A549 (cell line): ENCODE data around the gene TNP2. TPM values are rescaled to one million over a fixed set of nuclear protein-coding genes. Genes with fewer than 3 reads are reported as not detected.

Experiments used
- ATAC-seq, 2 experiments: fragments of 200-7000 bp in 1 of 2; fragments of >200 bp in 1 of 2; cut with Nextera tagmentation in 1 of 2; cut with Tn5 transposase in 1 of 2; 3 replicates each; pipeline versions ENCODE4 v1.8.0 to v1.9.1; 2018 to 2020; ENCODE audit warnings: mild to moderate bottlenecking in 1 of 2, moderate library complexity in 1 of 2
- CTCF ChIA-PET: fragments of 300-600 bp; sonication (Branson Sonifier 250); formaldehyde crosslinking; extraction: SDS; loops from one replicate; lab custom pipeline; 2021; ENCODE audit warnings: antibody characterized with exemption, inconsistent platforms; lab: Yijun Ruan, JAX
- POLR2A ChIA-PET: fragments of 350-600 bp; formaldehyde crosslinking; extraction: SDS; loops from one replicate; lab custom pipeline; 2021; ENCODE audit warnings: antibody characterized with exemption, inconsistent platforms; lab: Yijun Ruan, JAX
- DNase-seq, 2 experiments: peaks; one replicate each; pipeline versions ENCODE4 v3.0.0 to v3.0.0-alpha.2; 2011 to 2016; ENCODE audit warnings: low read depth in 1 of 2, low spot score in 1 of 2
- FAIRE-seq: peaks from 2 replicates; lab custom pipeline; 2011; peaks lifted over from hg19 to GRCh38; lab: Jason Lieb, UNC
- H3K27ac ChIP-seq, 2 experiments: fragments of >200 bp; sonication (Bioruptor Twin); formaldehyde crosslinking; 3 replicates each; pipeline ENCODE4 v1.5.1; 2016 to 2017
- H3K4me1 ChIP-seq: fragments of >200 bp; sonication (Bioruptor Twin); formaldehyde crosslinking; 3 replicates; pipeline ENCODE4 v1.6.1; 2016
- H3K4me2 ChIP-seq: fragments of >200 bp; sonication (Bioruptor Twin); formaldehyde crosslinking; 3 replicates; pipeline ENCODE4 v1.6.1; 2016
- H3K4me3 ChIP-seq: fragments of >200 bp; sonication (Bioruptor Twin); formaldehyde crosslinking; 3 replicates; pipeline ENCODE4 v1.5.1; 2016
- H3K9me3 ChIP-seq: fragments of >200 bp; sonication (Bioruptor Twin); formaldehyde crosslinking; 3 replicates; pipeline ENCODE4 v1.6.1; 2016
- BCL3 ChIP-seq: fragments of >200 bp; sonication (Bioruptor Twin); formaldehyde crosslinking; IDR thresholded peaks from 3 replicates; pipeline ENCODE4 v1.6.1; 2016
- BHLHE40 ChIP-seq: IDR thresholded peaks from 2 replicates; pipeline ENCODE4 v1.6.1; 2012; ENCODE audit warnings: low read depth, low read length, inconsistent platforms
- CBX2 ChIP-seq: fragments of 200-600 bp; sonication (generic); IDR thresholded peaks from 2 replicates; pipeline ENCODE4 v1.6.1; 2016; ENCODE audit warnings: low read depth, mild to moderate bottlenecking, borderline replicate concordance
- CBX8 ChIP-seq: fragments of 200-600 bp; sonication (generic); IDR thresholded peaks from 2 replicates; pipeline ENCODE4 v1.6.1; 2016
- CEBPB ChIP-seq, 2 experiments: fragments of >200 bp in 1 of 2; sonication (Bioruptor Twin) in 1 of 2; formaldehyde crosslinking in 1 of 2; IDR thresholded peaks; 2 replicates each; pipeline ENCODE4 v1.6.1; 2012 to 2016
- EHF ChIP-seq: fragments of 250-450 bp; sonication (Bioruptor Pico); IDR thresholded peaks from 2 replicates; pipeline ENCODE4 v1.5.0; 2020; ENCODE audit warnings: mild to moderate bottlenecking
- EP300 ChIP-seq, 2 experiments: fragments of >200 bp; sonication (Bioruptor Twin); formaldehyde crosslinking; IDR thresholded peaks; 2 replicates in 1 of 2; 3 replicates in 1 of 2; pipeline ENCODE4 v1.6.1; 2016 to 2017
- FOSB ChIP-seq: fragments of 250-450 bp; sonication (Bioruptor Pico); IDR thresholded peaks from 2 replicates; pipeline ENCODE4 v1.5.0; 2020; ENCODE audit warnings: mild to moderate bottlenecking, moderate library complexity
- FOXS1 ChIP-seq: fragments of 250-450 bp; sonication (Bioruptor Pico); IDR thresholded peaks from 2 replicates; pipeline ENCODE4 v1.5.0; 2020; ENCODE audit warnings: mild to moderate bottlenecking, moderate library complexity
- HEYL ChIP-seq: fragments of 250-450 bp; sonication (Bioruptor Pico); IDR thresholded peaks from 2 replicates; pipeline ENCODE4 v1.8.0; 2021; ENCODE audit warnings: mild to moderate bottlenecking, moderate library complexity
- HOXA7 ChIP-seq: fragments of 250-450 bp; sonication (Bioruptor Pico); IDR thresholded peaks from 2 replicates; pipeline ENCODE4 v1.5.0; 2020; ENCODE audit warnings: mild to moderate bottlenecking, moderate library complexity
- HOXB5 ChIP-seq: fragments of 250-450 bp; sonication (Bioruptor Pico); IDR thresholded peaks from 2 replicates; pipeline ENCODE4 v1.5.0; 2020; ENCODE audit warnings: mild to moderate bottlenecking, moderate library complexity
- JUN ChIP-seq, 2 experiments: fragments of >200 bp; sonication (Bioruptor Twin); formaldehyde crosslinking; IDR thresholded peaks; 2 replicates in 1 of 2; 3 replicates in 1 of 2; pipeline ENCODE4 v1.6.1; 2016 to 2017
- KDM1A ChIP-seq: fragments of 200-600 bp; sonication (generic); IDR thresholded peaks from 2 replicates; pipeline ENCODE4 v1.6.1; 2016; ENCODE audit warnings: low read depth, mild to moderate bottlenecking
- KDM5A ChIP-seq: fragments of 200-600 bp; sonication (generic); IDR thresholded peaks from 2 replicates; pipeline ENCODE4 v1.6.1; 2016; ENCODE audit warnings: antibody characterized with exemption, mild to moderate bottlenecking
- MAFK ChIP-seq: fragments of 450-650 bp; IDR thresholded peaks from 2 replicates; pipeline ENCODE4 v1.6.1; 2014; ENCODE audit not compliant: partially characterized antibody
- MAX ChIP-seq: IDR thresholded peaks from 2 replicates; pipeline ENCODE4 v1.6.1; 2012
- PHF8 ChIP-seq: fragments of 200-600 bp; sonication (generic); IDR thresholded peaks from 2 replicates; pipeline ENCODE4 v1.6.1; 2016; ENCODE audit warnings: low read depth, mild to moderate bottlenecking, antibody characterized with exemption, moderate library complexity, borderline replicate concordance
- RAD21 ChIP-seq, 2 experiments: fragments of >200 bp in 1 of 2; sonication (Bioruptor Twin) in 1 of 2; formaldehyde crosslinking in 1 of 2; IDR thresholded peaks in 1 of 2; conservative IDR thresholded peaks in 1 of 2; 2 replicates in 1 of 2; 3 replicates in 1 of 2; pipeline ENCODE4 v1.6.1; 2012 to 2018; ENCODE audit warnings: inconsistent platforms in 1 of 2
- RCOR1 ChIP-seq: fragments of 150-350 bp; IDR thresholded peaks from 2 replicates; pipeline ENCODE4 v1.6.1; 2014; ENCODE audit warnings: antibody characterized with exemption, low read length, low read depth
- RNF2 ChIP-seq: fragments of 200-600 bp; sonication (generic); IDR thresholded peaks from 2 replicates; pipeline ENCODE4 v1.6.1; 2016; ENCODE audit warnings: low read depth, mild to moderate bottlenecking, antibody characterized with exemption, moderate library complexity, borderline replicate concordance
- SMC3 ChIP-seq: fragments of >200 bp; sonication (Bioruptor Twin); formaldehyde crosslinking; IDR thresholded peaks from 3 replicates; pipeline ENCODE4 v1.6.1; 2018; ENCODE audit warnings: inconsistent platforms
- WGBS: methylation state at CpG from one replicate; pipeline ENCODE4 v1.1.6; 2017; ENCODE audit errors: missing lambda C conversion rate; 5-methylcytosine and 5-hydroxymethylcytosine counted together
- polyA plus RNA-seq, 4 experiments: library from polyadenylated mRNA; depleted of rRNA in 3 of 4; stranded (reverse); fragments of >200 nt; fragmentation: RNase III in 1 of 4; extraction: RNeasy Plus Mini Kit Qiagen cat#74134 plus additional on column Dnase treatment in 1 of 4; gene quantifications; 2 replicates in 3 of 4; 3 replicates in 1 of 4; pipeline ENCODE4 v1.2.3, GENCODE V29; 2011 to 2017

TNP2 gene
- polyA plus RNA-seq, 2 of the 4 experiments (the other 2 are of a cell fraction): not detected

- POLR2A ChIA-PET: no interaction called here
- Histone ChIP-seq H3K4me2 (no peak overlapping the region), H3K27ac (no peak overlapping the region), H3K4me1 (no peaks in the 10 kb centered on the region), H3K4me3 (no peak overlapping the region), H3K9me3 (no peaks in the 10 kb centered on the region)
- DNase-seq (no peak), FAIRE-seq (no peak), ATAC-seq (no peak)
- TF ChIP-seq MAFK: no peak
- WGBS: 84% methylated on average over 4 of the region's 4 CpGs
- CTCF ChIA-PET: no interaction called here
Observed at GRCh38 chr16:11295672-11296071, 26.5 kb upstream of the TNP2 start.

- WGBS: 48% methylated on average over 7 of the region's 7 CpGs
- ChIA-PET CTCF (interaction anchor here (0.7 to 1.6 kb wide), 3 partner anchors 22 to 37 kb away, joined by 3 to 7 read pairs (median 3); partner anchors contain the start of gene SOCS1), POLR2A (interaction anchor here (0.7 kb wide), 1 partner anchor 109 kb away, joined by 7 read pairs; no protein-coding TSS in a partner anchor)
- Histone ChIP-seq H3K9me3 (no peaks in the 10 kb centered on the region), H3K4me1 (no peaks in the 10 kb centered on the region), H3K4me2 (no peak overlapping the region), H3K4me3 (no peak overlapping the region)
- DNase-seq (no peak), FAIRE-seq (no peak), ATAC-seq (no peak)
- TF ChIP-seq CBX2 (no peak), EP300 (IDR thresholded peaks at IDR 0.05) (no peak)
- TF ChIP-seq, all 56 proteins: peak for 0
- no peak overlapping the region for H3K27ac ChIP-seq
Observed at GRCh38 chr16:11292076-11292748, 23.1 kb upstream of the TNP2 start.

GRCh38 chr16:11291091-11291703 lies 22.1 kb upstream of the TNP2 start:
- TF ChIP-seq MAX (no peak), BHLHE40 (no peak), KDM1A (no peak), HEYL (CRISPR knock-in tag) (no peak), BCL3 (no peak), CEBPB (IDR thresholded peaks at IDR 0.05) (no peak), RAD21 (conservative IDR thresholded peaks at IDR 0.05 in 1 of 2, IDR thresholded peaks at IDR 0.05 in 1 of 2) (no peak), RNF2 (no peak), FOSB (CRISPR knock-in tag) (no peak), PHF8 (no peak), SMC3 (no peak), CBX8 (no peak), EHF (CRISPR knock-in tag) (no peak), CBX2 (no peak), FOXS1 (CRISPR knock-in tag) (no peak), HOXA7 (CRISPR knock-in tag) (no peak), HOXB5 (CRISPR knock-in tag) (no peak), JUN (IDR thresholded peaks at IDR 0.05) (no peak), RCOR1 (no peak), KDM5A (no peak)
- CTCF ChIA-PET: interaction anchor here (0.9 to 1.6 kb wide), 2 partner anchors 35 to 328 kb away, joined by 3 to 7 read pairs; partner anchors contain the start of gene SOCS1
- POLR2A ChIA-PET: no interaction called here
- ATAC-seq (no peak), FAIRE-seq (no peak), DNase-seq (no peak)
- Histone ChIP-seq H3K27ac (no peak overlapping the region), H3K9me3 (no peaks in the 10 kb centered on the region), H3K4me1 (no peaks in the 10 kb centered on the region), H3K4me3 (no peak overlapping the region), H3K4me2 (no peak overlapping the region)
- 52% methylated on average over 10 of the region's 10 CpGs for WGBS
